Kidney epithelial cell (primary cell): ENCODE data around the gene PTPN14. TPM values are rescaled to one million over a fixed set of nuclear protein-coding genes. Genes with fewer than 3 reads are reported as not detected.

Experiments used
- DNase-seq: peaks from one replicate; pipeline ENCODE4 v3.0.0-alpha.2; 2010; ENCODE audit warnings: low read depth
- H3K27me3 ChIP-seq: 2 replicates; pipeline ENCODE4 v1.6.0; 2011; ENCODE audit warnings: low read length; ENCODE audit not compliant: control insufficient read depth, insufficient read depth
- H3K36me3 ChIP-seq: 2 replicates; pipeline ENCODE4 v1.5.1; 2011; ENCODE audit warnings: low read length; ENCODE audit not compliant: control insufficient read depth, insufficient read depth
- H3K4me3 ChIP-seq: 2 replicates; pipeline ENCODE4 v1.5.1; 2011; ENCODE audit warnings: low read depth, mild to moderate bottlenecking, control low read depth, low read length
- CTCF ChIP-seq: IDR thresholded peaks from 2 replicates; pipeline ENCODE4 v1.5.1; 2011; ENCODE audit warnings: mild to moderate bottlenecking, moderate library complexity, low read length, control low read depth, inconsistent platforms; ENCODE audit not compliant: insufficient read depth, poor library complexity, severe bottlenecking
- total RNA-seq: library from RNA; depleted of rRNA; stranded (reverse); fragments of >200 nt; gene quantifications from 2 replicates; pipeline ENCODE4 v1.2.3, GENCODE V29; 2015

PTPN14 gene
- total RNA-seq, 1 donor from 2014 or later, result 30.7 TPM

GRCh38 chr1:214349008-214349407, 202.4 kb downstream of the PTPN14 start:
- TF ChIP-seq CTCF, result no peak
- no peak for DNase-seq
- H3K4me3 ChIP-seq, result no peak overlapping the region
- H3K27me3 ChIP-seq, result no peaks in the 10 kb centered on the region
- peaks cover 3% of the 10 kb centered on the region for H3K36me3 ChIP-seq

- no peak for TF ChIP-seq CTCF
- H3K4me3 ChIP-seq, result no peak overlapping the region
- no peaks in the 10 kb centered on the region for H3K27me3 ChIP-seq
- no peak for DNase-seq
- peaks cover 3% of the 10 kb centered on the region for H3K36me3 ChIP-seq
Measured at GRCh38 chr1:214344897-214345296, 206.5 kb downstream of the PTPN14 start.

- DNase-seq, result no peak
- Histone ChIP-seq H3K4me3 (no peak overlapping the region), H3K36me3 (no peaks in the 10 kb centered on the region), H3K27me3 (no peaks in the 10 kb centered on the region)
- TF ChIP-seq CTCF, result no peak
Measured at GRCh38 chr1:214342525-214342924, 208.9 kb downstream of the PTPN14 start.

- H3K27me3 ChIP-seq, result no peaks in the 10 kb centered on the region
- no peak for TF ChIP-seq CTCF
- DNase-seq, result no peak
- H3K36me3 ChIP-seq, result no peaks in the 10 kb centered on the region
- H3K4me3 ChIP-seq, result no peak overlapping the region
Measured at GRCh38 chr1:214341932-214342331, 209.5 kb downstream of the PTPN14 start.

GRCh38 chr1:214341459-214341858, 209.9 kb downstream of the PTPN14 start:
- no peak for DNase-seq
- TF ChIP-seq CTCF, result no peak
- H3K4me3 ChIP-seq, result no peak overlapping the region

GRCh38 chr1:214338212-214338611, 213.2 kb downstream of the PTPN14 start:
- DNase-seq, result no peak
- TF ChIP-seq CTCF, result no peak
- Histone ChIP-seq H3K36me3 (no peaks in the 10 kb centered on the region), H3K4me3 (no peak overlapping the region), H3K27me3 (no peaks in the 10 kb centered on the region)

More at GRCh38 chr1:214341459-214341858, 209.9 kb downstream of the PTPN14 start:
- H3K27me3 ChIP-seq, result no peaks in the 10 kb centered on the region
- no peaks in the 10 kb centered on the region for H3K36me3 ChIP-seq
